IPS-18c (cell line): ENCODE results near the gene SDHAF1.
"Not testable (repeated sequence)": the region's sequence is repeated elsewhere in the genome, so short reads cannot be mapped to it uniquely, and the experiment has no call there.

ENCODE experiments used
- H3K4me3 ChIP-seq: 2 replicates; pipeline ENCODE4 v1.7.0; 2013; ENCODE audit warnings: low read depth, mild to moderate bottlenecking, low read length, moderate library complexity; ENCODE audit not compliant: insufficient read depth
- H3K9me3 ChIP-seq: one replicate; pipeline ENCODE4 v1.6.1; 2013; ENCODE audit warnings: mild to moderate bottlenecking, low read length, moderate library complexity; ENCODE audit not compliant: control insufficient read depth, insufficient read depth

The SDHAF1 gene

DNA sequence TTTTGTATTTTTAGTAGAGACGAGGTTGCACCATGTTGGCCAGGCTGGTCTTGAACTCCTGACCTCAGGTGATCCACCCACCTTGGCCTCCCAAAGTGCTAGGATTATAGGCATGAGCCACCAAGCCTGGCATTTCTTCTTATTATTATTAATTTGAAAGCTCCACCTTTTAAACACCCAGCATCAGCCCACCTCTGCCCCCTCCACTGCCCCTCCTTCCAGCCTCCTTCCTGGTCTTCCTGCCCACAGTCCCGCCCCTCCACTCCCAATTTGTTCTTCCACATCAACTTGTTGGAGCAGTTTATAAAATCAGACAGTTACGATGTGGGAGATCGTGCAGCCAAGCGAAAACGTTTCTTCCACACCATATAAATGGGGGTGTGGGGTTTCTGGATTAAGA is 45.5 kb downstream of the SDHAF1 start:
- H3K4me3 ChIP-seq: no peak overlapping the region
- H3K9me3 ChIP-seq: peaks cover 2% of the 10 kb centered on the region

DNA sequence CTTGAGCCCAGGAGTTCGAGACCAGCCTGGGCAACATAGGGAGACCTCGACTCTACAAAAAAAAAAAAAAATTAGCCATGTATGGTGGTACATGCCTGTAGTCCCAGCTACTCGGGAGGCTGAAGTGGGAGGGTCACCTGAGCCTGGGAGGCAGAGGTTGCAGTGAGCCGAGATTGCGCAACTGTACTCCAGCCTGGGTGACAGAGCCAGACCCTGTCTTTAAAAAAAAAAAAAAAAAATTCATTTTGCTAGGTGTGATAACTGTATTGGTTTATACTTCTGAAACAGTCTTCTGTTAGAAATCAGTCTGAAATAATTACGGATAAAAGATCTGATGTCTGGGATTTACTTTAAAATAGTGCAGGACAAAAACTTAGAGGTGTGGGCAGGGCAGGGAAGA is 46.1 kb downstream of the SDHAF1 start:
- H3K9me3 ChIP-seq: not testable (repeated sequence)

GRCh38 chr19:36041831-36042230 is 46.8 kb downstream of the SDHAF1 start:
- Histone ChIP-seq H3K9me3 (peaks cover 3% of the 10 kb centered on the region), H3K4me3 (no peak overlapping the region)

More for the DNA sequence above, 46.1 kb downstream of the SDHAF1 start:
- not testable (repeated sequence) for H3K4me3 ChIP-seq

DNA sequence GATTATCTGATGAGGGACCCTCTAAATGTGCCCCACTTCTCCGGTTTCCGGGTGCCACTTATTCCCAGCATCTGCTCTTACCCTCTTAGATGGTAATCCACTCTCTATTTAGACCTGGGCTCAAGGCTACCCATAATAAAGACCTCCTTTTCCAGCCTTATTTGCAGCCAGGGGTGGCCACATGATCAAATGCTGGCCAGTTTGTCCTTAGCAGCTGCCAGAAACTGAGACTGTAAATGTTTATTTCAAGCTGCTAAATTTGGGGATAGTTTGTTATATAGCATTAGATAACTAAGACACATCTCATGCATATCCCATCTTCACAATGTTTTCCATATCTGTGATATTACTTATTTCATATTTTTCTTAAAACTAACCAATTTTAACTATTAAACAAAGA is 49.0 kb downstream of the SDHAF1 start:
- Histone ChIP-seq H3K9me3 (peaks cover 3% of the 10 kb centered on the region), H3K4me3 (no peak overlapping the region)
